Measurements from ENCODE around the gene LRRK2. TPM values are rescaled to one million over a fixed set of nuclear protein-coding genes. Genes with fewer than 3 reads are reported as not detected.
"Not testable (repeated sequence)": the region's sequence is repeated elsewhere in the genome, so short reads cannot be mapped to it uniquely, and the experiment has no call there.

The LRRK2 gene
- total RNA-seq, 1 experiment from 2014 or later, result 0.73 TPM

DNA sequence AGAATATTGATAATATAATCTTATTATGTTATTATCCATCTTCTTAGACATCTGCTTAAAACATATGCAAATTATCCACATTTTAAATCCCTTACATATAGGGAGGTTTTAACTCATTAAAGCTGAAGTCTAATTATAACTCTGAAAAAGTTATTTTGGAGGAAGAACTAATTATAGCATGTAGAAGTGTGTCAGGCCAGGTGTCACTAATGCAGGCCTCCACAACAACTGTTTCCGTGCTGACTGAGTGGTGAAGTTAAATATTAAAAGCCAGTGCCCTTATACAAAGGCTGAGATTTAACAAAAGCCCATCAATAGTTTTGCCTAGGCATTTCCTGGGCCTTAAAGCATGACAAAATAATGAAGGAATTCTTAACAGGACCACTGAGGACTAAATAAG lies 157.4 kb downstream of the LRRK2 start:
- Mint-ChIP-seq H3K36me3 (ENCODE audit: insufficient read depth, unreplicated experiment) (no peaks in the 10 kb centered on the region), H3K4me3 (ENCODE audit: low read depth, unreplicated experiment) (no peak overlapping the region), H3K4me1 (ENCODE audit: low read depth, unreplicated experiment) (no peaks in the 10 kb centered on the region), H3K27me3 (ENCODE audit: unreplicated experiment) (no peaks in the 10 kb centered on the region), H3K9me3 (ENCODE audit: low read depth, unreplicated experiment) (no peaks in the 10 kb centered on the region), H3K27ac (ENCODE audit: unreplicated experiment) (no peak overlapping the region)
- intact Hi-C loops (cut with micrococcal nuclease; ENCODE audit: unreplicated experiment), result no loop called here
- no TSS peak for BruUV-seq (replicated peaks)
- CTCF ChIA-PET, result no interaction called here
- no peak for DNase-seq
- TF ChIP-seq, protein P1, sequence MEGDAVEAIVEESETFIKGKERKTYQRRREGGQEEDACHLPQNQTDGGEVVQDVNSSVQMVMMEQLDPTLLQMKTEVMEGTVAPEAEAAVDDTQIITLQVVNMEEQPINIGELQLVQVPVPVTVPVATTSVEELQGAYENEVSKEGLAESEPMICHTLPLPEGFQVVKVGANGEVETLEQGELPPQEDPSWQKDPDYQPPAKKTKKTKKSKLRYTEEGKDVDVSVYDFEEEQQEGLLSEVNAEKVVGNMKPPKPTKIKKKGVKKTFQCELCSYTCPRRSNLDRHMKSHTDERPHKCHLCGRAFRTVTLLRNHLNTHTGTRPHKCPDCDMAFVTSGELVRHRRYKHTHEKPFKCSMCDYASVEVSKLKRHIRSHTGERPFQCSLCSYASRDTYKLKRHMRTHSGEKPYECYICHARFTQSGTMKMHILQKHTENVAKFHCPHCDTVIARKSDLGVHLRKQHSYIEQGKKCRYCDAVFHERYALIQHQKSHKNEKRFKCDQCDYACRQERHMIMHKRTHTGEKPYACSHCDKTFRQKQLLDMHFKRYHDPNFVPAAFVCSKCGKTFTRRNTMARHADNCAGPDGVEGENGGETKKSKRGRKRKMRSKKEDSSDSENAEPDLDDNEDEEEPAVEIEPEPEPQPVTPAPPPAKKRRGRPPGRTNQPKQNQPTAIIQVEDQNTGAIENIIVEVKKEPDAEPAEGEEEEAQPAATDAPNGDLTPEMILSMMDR (IDR thresholded peaks at IDR 0.05; ENCODE audit: unreplicated experiment), result no peak

DNA sequence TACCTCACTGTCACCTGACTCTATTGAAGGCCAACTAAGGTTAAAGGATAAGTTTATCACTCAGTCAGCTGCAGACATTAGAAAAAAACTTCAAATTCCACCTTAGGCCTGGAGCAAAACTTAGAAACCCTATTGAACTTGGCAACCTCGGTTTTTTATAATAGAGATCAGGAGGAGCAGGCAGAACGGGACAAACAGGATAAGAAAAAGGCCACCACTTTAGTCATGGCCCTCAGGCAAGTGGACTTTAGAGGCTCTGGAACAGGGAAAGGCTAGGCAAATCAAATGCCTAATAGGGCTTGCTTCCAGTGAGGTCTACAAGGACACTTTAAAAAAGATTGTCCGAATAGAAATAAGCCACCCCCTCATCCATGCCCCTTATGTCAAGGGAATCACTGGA lies 162.5 kb downstream of the LRRK2 start:
- BruUV-seq (replicated peaks); DNase-seq; H3K27ac Mint-ChIP-seq (ENCODE audit: unreplicated experiment); H3K4me3 Mint-ChIP-seq (ENCODE audit: low read depth, unreplicated experiment); H3K4me1 Mint-ChIP-seq (ENCODE audit: low read depth, unreplicated experiment); CTCF ChIA-PET; H3K36me3 Mint-ChIP-seq (ENCODE audit: insufficient read depth, unreplicated experiment); intact Hi-C loops (cut with micrococcal nuclease; ENCODE audit: unreplicated experiment); H3K9me3 Mint-ChIP-seq (ENCODE audit: low read depth, unreplicated experiment); H3K27me3 Mint-ChIP-seq (ENCODE audit: unreplicated experiment): not testable (repeated sequence)

DNA sequence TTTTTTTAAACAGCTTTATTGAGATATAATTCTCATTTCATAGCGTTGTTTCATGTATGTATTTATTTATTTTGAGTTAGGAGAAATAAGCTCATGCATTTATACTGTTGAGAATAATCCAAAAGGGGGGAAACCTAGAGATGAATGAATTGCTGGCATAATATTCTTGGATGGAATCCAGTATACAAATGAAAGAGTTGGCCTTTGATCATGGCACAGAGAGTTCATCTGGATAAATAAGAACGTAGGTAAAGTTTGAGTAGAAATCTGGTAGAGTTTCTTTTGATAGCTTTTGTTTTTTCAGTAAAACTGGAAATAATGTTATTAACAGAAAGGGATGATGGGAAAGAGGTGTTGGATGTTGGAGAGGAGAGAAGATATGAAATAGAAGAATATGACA lies 166.2 kb downstream of the LRRK2 start:
- TF ChIP-seq, protein P1 (IDR thresholded peaks at IDR 0.05; ENCODE audit: unreplicated experiment), result no peak
- intact Hi-C loops (cut with micrococcal nuclease; ENCODE audit: unreplicated experiment), result no loop called here
- Mint-ChIP-seq H3K36me3 (ENCODE audit: insufficient read depth, unreplicated experiment) (no peaks in the 10 kb centered on the region), H3K27me3 (ENCODE audit: unreplicated experiment) (no peaks in the 10 kb centered on the region), H3K27ac (ENCODE audit: unreplicated experiment) (no peak overlapping the region), H3K4me3 (ENCODE audit: low read depth, unreplicated experiment) (no peak overlapping the region), H3K9me3 (ENCODE audit: low read depth, unreplicated experiment) (no peaks in the 10 kb centered on the region), H3K4me1 (ENCODE audit: low read depth, unreplicated experiment) (no peaks in the 10 kb centered on the region)
- CTCF ChIA-PET, result no interaction called here
- DNase-seq, result no peak
- no TSS peak for BruUV-seq (replicated peaks)

DNA sequence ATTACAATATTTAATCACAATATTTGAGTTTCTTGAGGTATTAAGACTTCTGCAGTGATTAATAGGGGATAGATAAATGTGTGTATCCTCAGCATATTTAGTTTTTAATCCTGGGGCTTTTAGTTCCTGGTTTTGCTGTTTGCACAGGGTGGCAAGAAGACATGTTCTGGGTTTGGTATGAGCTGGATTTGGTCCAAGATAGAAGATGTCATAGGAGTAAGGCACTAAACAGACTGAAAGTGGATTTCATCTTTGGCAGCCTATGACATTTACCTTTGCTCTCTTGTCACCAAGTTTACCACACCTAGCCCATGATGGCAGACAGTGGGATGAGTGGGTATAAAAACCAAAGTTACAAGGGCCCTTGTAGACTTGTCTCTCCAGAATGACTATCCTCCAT lies 168.2 kb downstream of the LRRK2 start:
- H3K36me3 Mint-ChIP-seq (ENCODE audit: insufficient read depth, unreplicated experiment), result no peaks in the 10 kb centered on the region
- CTCF ChIA-PET, result no interaction called here

DNA sequence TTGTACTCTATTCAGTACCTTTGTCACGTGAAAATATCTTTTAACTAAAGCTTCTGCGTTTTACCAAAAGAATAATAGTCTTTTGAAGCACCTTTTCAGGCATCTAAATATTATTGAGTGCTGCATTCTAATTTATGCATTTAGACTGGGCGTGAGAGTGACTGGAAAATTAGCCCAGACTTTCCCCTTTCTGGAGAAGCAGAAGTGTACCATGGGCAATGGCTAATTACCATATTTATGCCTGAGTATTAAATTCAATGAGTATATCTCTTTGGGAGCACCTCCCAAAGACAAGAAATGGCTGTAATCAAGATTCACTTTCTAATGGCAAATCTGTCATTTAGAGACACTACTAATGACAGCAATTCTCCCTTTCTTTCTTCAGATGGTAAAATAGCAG lies 174.9 kb downstream of the LRRK2 start:
- intact Hi-C loops (cut with micrococcal nuclease; ENCODE audit: unreplicated experiment), result no loop called here

More for the DNA sequence above, 168.2 kb downstream of the LRRK2 start:
- intact Hi-C loops (cut with micrococcal nuclease; ENCODE audit: unreplicated experiment), result no loop called here
- no TSS peak for BruUV-seq (replicated peaks)
- DNase-seq, result no peak
- no peaks in the 10 kb centered on the region for H3K27me3 Mint-ChIP-seq (ENCODE audit: unreplicated experiment)
- TF ChIP-seq, protein P1 (IDR thresholded peaks at IDR 0.05; ENCODE audit: unreplicated experiment), result no peak
- no peak overlapping the region for H3K4me3 Mint-ChIP-seq (ENCODE audit: low read depth, unreplicated experiment)
- H3K4me1 Mint-ChIP-seq (ENCODE audit: low read depth, unreplicated experiment), result no peaks in the 10 kb centered on the region
- no peak overlapping the region for H3K27ac Mint-ChIP-seq (ENCODE audit: unreplicated experiment)
- no peaks in the 10 kb centered on the region for H3K9me3 Mint-ChIP-seq (ENCODE audit: low read depth, unreplicated experiment)

More for the DNA sequence above, 174.9 kb downstream of the LRRK2 start:
- H3K4me1 Mint-ChIP-seq (ENCODE audit: low read depth, unreplicated experiment), result no peaks in the 10 kb centered on the region
- no peaks in the 10 kb centered on the region for H3K27me3 Mint-ChIP-seq (ENCODE audit: unreplicated experiment)
- H3K9me3 Mint-ChIP-seq (ENCODE audit: low read depth, unreplicated experiment), result no peaks in the 10 kb centered on the region
- BruUV-seq (replicated peaks), result no TSS peak
- H3K36me3 Mint-ChIP-seq (ENCODE audit: insufficient read depth, unreplicated experiment), result no peaks in the 10 kb centered on the region
- no peak overlapping the region for H3K4me3 Mint-ChIP-seq (ENCODE audit: low read depth, unreplicated experiment)
- no peak for DNase-seq
- CTCF ChIA-PET, result no interaction called here
- TF ChIP-seq, protein P1 (IDR thresholded peaks at IDR 0.05; ENCODE audit: unreplicated experiment), result no peak
- H3K27ac Mint-ChIP-seq (ENCODE audit: unreplicated experiment), result no peak overlapping the region

All from Calu3 (cell line).